Nephron (organoid): Measurements from ENCODE around the gene LTB.

Source experiments
- H3K27ac Mint-ChIP-seq, 3 experiments: 2 replicates each; pipeline ENCODE4 v1.8.0; 2020; ENCODE audit warnings: mixed read lengths in 3 of 3, mild to moderate bottlenecking in 2 of 3, moderate library complexity in 1 of 3
- H3K27me3 Mint-ChIP-seq: 2 replicates; pipeline ENCODE4 v1.8.0; 2021; ENCODE audit warnings: low read depth, mild to moderate bottlenecking, moderate library complexity, mixed read lengths
- H3K36me3 Mint-ChIP-seq: 2 replicates; pipeline ENCODE4 v1.8.0; 2020; ENCODE audit warnings: low read depth, mixed read lengths
- H3K4me1 Mint-ChIP-seq: 2 replicates; pipeline ENCODE4 v1.8.0; 2020; ENCODE audit warnings: mixed read lengths
- H3K4me3 Mint-ChIP-seq, 3 experiments: 2 replicates each; pipeline ENCODE4 v1.8.0; 2020; ENCODE audit warnings: mild to moderate bottlenecking in 3 of 3, mixed read lengths in 3 of 3, moderate library complexity in 2 of 3
- H3K9me3 Mint-ChIP-seq: 2 replicates; pipeline ENCODE4 v1.8.0; 2020; ENCODE audit warnings: mixed read lengths
- TF ChIP-seq, protein P1 (sequence below), 3 experiments: fragments of 200-600 bp; sonication (generic); IDR thresholded peaks; one replicate each; pipeline ENCODE4 v1.5.0; 2021; ENCODE audit warnings: antibody characterized with exemption in 3 of 3; ENCODE audit not compliant: unreplicated experiment in 3 of 3

The LTB gene

DNA sequence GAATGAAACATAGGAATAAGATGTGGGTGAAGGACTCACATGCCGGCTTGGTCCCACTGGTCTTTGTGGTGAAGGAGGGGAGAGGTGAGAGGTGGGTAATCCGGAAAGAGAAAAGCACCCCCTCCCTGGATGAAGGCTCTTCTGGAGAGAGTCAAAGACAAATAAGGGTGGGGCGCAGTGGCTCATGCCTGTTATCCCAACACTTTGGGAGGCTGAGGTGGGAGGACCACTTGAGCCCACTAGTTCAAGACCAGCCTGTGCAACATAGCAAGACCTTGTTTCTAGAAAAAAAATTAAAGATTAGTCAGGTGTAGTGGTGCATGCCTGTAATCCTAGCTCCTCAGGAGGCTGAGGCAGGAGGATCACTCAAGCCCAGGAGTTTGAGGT, 3.1 kb downstream of the LTB start:
- Mint-ChIP-seq H3K4me1 (peaks cover 16% of the 10 kb centered on the region), H3K4me3 (peak overlapping the region; percentile 37 to 68 (median 55)), H3K27ac (no peak overlapping the region), H3K27me3 (peaks cover 9% of the 10 kb centered on the region), H3K36me3 (no peaks in the 10 kb centered on the region), H3K9me3 (no peaks in the 10 kb centered on the region)
- TF ChIP-seq, protein P1, sequence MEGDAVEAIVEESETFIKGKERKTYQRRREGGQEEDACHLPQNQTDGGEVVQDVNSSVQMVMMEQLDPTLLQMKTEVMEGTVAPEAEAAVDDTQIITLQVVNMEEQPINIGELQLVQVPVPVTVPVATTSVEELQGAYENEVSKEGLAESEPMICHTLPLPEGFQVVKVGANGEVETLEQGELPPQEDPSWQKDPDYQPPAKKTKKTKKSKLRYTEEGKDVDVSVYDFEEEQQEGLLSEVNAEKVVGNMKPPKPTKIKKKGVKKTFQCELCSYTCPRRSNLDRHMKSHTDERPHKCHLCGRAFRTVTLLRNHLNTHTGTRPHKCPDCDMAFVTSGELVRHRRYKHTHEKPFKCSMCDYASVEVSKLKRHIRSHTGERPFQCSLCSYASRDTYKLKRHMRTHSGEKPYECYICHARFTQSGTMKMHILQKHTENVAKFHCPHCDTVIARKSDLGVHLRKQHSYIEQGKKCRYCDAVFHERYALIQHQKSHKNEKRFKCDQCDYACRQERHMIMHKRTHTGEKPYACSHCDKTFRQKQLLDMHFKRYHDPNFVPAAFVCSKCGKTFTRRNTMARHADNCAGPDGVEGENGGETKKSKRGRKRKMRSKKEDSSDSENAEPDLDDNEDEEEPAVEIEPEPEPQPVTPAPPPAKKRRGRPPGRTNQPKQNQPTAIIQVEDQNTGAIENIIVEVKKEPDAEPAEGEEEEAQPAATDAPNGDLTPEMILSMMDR (IDR thresholded peaks at IDR 0.05; ENCODE audit: unreplicated experiment in 3 of 3): no peak

DNA sequence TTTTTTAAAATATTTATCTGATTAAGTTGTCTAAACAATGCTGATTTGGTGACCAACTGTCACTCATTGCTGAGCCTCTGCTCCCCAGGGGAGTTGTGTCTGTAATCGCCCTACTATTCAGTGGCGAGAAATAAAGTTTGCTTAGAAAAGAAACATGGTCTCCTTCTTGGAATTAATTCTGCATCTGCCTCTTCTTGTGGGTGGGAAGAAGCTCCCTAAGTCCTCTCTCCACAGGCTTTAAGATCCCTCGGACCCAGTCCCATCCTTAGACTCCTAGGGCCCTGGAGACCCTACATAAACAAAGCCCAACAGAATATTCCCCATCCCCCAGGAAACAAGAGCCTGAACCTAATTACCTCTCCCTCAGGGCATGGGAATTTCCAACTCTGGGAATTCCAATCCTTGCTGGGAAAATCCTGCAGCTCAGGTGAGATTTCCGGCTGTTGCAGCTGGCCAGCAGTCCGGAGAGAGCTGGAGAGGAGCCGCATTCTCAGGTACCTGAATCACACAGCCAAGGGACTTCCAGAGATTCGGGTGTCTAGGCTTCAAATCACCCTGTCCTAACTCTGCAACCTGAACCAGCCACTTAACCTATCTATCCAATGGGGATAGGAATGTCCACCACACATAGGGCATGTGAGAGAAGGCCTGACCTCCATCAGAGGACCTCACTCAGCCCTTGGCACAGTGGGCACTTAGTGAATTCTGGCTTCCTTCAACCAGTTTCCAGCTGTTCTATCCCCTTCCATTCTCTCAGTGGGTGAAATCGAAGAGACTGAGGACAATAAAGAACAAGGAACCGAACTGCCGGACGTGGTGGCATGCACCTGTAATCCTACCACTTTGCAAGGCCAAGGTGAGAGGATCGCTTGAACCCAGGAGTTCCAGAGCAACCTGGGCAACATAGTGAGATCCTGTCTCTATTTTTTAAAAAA, 3.8 kb downstream of the LTB start:
- no peaks in the 10 kb centered on the region for H3K9me3 Mint-ChIP-seq
- peaks cover 16% of the 10 kb centered on the region for H3K4me1 Mint-ChIP-seq
- H3K27ac Mint-ChIP-seq: peak overlapping the region in 1 of 3 experiments; percentile 50
- H3K4me3 Mint-ChIP-seq: peak overlapping the region; percentile 10 to 37 (median 37)
- TF ChIP-seq, protein P1 (IDR thresholded peaks at IDR 0.05; ENCODE audit: unreplicated experiment in 3 of 3): no peak
- no peaks in the 10 kb centered on the region for H3K36me3 Mint-ChIP-seq
- peaks cover 9% of the 10 kb centered on the region for H3K27me3 Mint-ChIP-seq

DNA sequence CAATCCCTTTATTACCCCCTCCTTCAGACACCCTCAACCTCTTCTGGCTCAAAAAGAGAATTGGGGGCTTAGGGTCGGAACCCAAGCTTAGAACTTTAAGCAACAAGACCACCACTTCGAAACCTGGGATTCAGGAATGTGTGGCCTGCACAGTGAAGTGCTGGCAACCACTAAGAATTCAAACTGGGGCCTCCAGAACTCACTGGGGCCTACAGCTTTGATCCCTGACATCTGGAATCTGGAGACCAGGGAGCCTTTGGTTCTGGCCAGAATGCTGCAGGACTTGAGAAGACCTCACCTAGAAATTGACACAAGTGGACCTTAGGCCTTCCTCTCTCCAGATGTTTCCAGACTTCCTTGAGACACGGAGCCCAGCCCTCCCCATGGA, 4.7 kb downstream of the LTB start:
- H3K4me1 Mint-ChIP-seq: peaks cover 16% of the 10 kb centered on the region
- peaks cover 14% of the 10 kb centered on the region for H3K27me3 Mint-ChIP-seq
- H3K27ac Mint-ChIP-seq: no peak overlapping the region
- TF ChIP-seq, protein P1 (IDR thresholded peaks at IDR 0.05; ENCODE audit: unreplicated experiment in 3 of 3): no peak
- no peak overlapping the region for H3K4me3 Mint-ChIP-seq
- H3K36me3 Mint-ChIP-seq: no peaks in the 10 kb centered on the region
- no peaks in the 10 kb centered on the region for H3K9me3 Mint-ChIP-seq

DNA sequence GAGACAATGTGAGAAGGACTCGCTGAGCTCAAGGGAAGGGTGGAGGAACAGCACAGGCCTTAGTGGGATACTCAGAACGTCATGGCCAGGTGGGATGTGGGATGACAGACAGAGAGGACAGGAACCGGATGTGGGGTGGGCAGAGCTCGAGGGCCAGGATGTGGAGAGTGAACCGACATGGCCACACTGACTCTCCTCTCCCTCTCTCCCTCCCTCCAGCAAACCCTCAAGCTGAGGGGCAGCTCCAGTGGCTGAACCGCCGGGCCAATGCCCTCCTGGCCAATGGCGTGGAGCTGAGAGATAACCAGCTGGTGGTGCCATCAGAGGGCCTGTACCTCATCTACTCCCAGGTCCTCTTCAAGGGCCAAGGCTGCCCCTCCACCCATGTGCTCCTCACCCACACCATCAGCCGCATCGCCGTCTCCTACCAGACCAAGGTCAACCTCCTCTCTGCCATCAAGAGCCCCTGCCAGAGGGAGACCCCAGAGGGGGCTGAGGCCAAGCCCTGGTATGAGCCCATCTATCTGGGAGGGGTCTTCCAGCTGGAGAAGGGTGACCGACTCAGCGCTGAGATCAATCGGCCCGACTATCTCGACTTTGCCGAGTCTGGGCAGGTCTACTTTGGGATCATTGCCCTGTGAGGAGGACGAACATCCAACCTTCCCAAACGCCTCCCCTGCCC, 5.2 kb downstream of the LTB start:
- H3K9me3 Mint-ChIP-seq: no peaks in the 10 kb centered on the region

DNA sequence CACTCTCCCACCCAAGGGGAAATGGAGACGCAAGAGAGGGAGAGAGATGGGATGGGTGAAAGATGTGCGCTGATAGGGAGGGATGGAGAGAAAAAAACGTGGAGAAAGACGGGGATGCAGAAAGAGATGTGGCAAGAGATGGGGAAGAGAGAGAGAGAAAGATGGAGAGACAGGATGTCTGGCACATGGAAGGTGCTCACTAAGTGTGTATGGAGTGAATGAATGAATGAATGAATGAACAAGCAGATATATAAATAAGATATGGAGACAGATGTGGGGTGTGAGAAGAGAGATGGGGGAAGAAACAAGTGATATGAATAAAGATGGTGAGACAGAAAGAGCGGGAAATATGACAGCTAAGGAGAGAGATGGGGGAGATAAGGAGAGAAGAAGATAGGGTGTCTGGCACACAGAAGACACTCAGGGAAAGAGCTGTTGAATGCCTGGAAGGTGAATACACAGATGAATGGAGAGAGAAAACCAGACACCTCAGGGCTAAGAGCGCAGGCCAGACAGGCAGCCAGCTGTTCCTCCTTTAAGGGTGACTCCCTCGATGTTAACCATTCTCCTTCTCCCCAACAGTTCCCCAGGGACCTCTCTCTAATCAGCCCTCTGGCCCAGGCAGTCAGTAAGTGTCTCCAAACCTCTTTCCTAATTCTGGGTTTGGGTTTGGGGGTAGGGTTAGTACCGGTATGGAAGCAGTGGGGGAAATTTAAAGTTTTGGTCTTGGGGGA, 6.1 kb downstream of the LTB start:
- Mint-ChIP-seq H3K4me1 (peaks cover 8% of the 10 kb centered on the region), H3K27me3 (peaks cover 21% of the 10 kb centered on the region), H3K27ac (no peak overlapping the region), H3K36me3 (no peaks in the 10 kb centered on the region), H3K4me3 (peak overlapping the region in 1 of 3 experiments; percentile 2), H3K9me3 (no peaks in the 10 kb centered on the region)
- TF ChIP-seq, protein P1 (IDR thresholded peaks at IDR 0.05; ENCODE audit: unreplicated experiment in 3 of 3): no peak

More for the DNA sequence above, 5.2 kb downstream of the LTB start:
- Mint-ChIP-seq H3K27me3 (peaks cover 17% of the 10 kb centered on the region), H3K4me3 (peak overlapping the region in 1 of 3 experiments; percentile 3), H3K27ac (no peak overlapping the region), H3K4me1 (peaks cover 15% of the 10 kb centered on the region), H3K36me3 (no peaks in the 10 kb centered on the region)
- TF ChIP-seq, protein P1 (IDR thresholded peaks at IDR 0.05; ENCODE audit: unreplicated experiment in 3 of 3): no peak
